Tibial nerve (tissue), 4 donors: ENCODE results near the gene CABLES1.

Experiments used
- CTCF ChIP-seq, 5 experiments: fragments of 200-600 bp in 3 of 5; fragments of 450-650 bp in 2 of 5; sonication (generic) in 3 of 5; IDR thresholded peaks; one replicate each; pipeline ENCODE4 v1.5.1; 2016 to 2019; ENCODE audit warnings: antibody characterized with exemption in 5 of 5, mild to moderate bottlenecking in 3 of 5, moderate library complexity in 2 of 5
- EP300 ChIP-seq, 2 donors: sonication (generic); formaldehyde crosslinking; IDR thresholded peaks; one replicate each; pipeline ENCODE4 v1.6.1; 2017; ENCODE audit warnings: antibody characterized with exemption in 2 of 2, mild to moderate bottlenecking in 1 of 2
- POLR2A ChIP-seq, 2 donors: fragments of 450-650 bp; IDR thresholded peaks; one replicate each; pipeline ENCODE4 v1.6.1; 2017; ENCODE audit warnings: antibody characterized with exemption in 2 of 2, mild to moderate bottlenecking in 2 of 2, moderate library complexity in 2 of 2

DNA sequence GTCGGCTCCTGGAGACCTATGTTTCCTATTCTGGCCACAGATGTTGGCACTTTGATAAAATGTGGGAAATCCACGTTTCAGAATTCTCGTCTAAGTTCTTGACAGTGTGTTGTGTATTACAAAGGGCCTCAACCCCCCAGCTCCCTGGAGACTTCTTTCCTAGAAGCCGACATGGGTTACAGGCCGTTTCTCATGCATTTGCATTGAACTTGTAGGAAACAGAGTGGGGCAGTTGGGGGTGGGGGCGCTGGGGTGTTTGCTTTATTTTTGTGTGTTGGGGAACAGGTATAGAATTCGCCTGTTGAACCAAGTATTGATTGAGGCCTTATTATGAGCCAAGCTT is 104.0 kb downstream of the CABLES1 start:
- TF ChIP-seq CTCF (IDR thresholded peaks at IDR 0.05), result no peak
- TF ChIP-seq POLR2A (IDR thresholded peaks at IDR 0.05), result no peak
- TF ChIP-seq EP300 (IDR thresholded peaks at IDR 0.05), result no peak
